HT1080 (cell line): ENCODE measurements around the gene MAN2A2. TPM values are rescaled to one million over a fixed set of nuclear protein-coding genes. Genes with fewer than 3 reads are reported as not detected.
"Not testable (repeated sequence)": the region's sequence is repeated elsewhere in the genome, so short reads cannot be mapped to it uniquely, and the experiment has no call there.

ENCODE experiments used
- DNase-seq: peaks from one replicate; pipeline ENCODE4 v3.0.0-alpha.2; 2015; ENCODE audit warnings: low read depth
- total RNA-seq: library from RNA; depleted of rRNA; stranded (reverse); fragments of >200 nt; shearing (Covaris generic); gene quantifications from 2 replicates; pipeline ENCODE4 v1.2.3, GENCODE V29; 2014

The MAN2A2 gene
- total RNA-seq, 1 experiment from 2014 or later: 12.5 TPM

DNA sequence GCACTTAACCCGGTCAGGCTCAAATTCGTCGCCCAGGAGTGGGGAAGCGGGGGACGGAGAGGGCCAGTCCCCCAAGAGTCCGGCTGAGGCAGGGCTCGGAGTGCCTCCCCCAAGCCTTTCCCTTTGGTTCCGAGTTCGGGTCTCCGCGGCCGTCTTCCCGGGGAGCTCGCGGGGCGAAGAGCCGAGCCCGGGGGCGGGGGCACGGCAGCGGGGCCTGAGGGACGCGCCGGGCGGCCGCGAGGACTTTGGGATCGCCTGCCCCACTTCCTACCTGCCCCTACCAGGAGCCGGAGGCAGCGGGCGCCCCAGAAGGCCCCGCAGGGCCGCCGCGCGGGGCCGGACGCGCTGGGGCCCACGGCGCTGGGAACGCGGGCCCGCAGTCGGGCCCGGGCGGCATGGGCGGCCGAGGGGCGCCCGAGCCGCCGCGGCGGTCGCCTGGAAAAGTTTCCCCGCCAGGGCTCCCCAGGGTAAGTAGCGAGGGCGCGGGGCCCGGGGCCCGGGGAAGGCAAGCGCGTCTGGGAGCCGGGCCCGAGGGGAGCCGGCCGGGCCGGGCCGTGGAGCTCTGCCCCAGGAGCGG, 31.9 kb upstream of the MAN2A2 start:
- DNase-seq: peak; percentile 50

DNA sequence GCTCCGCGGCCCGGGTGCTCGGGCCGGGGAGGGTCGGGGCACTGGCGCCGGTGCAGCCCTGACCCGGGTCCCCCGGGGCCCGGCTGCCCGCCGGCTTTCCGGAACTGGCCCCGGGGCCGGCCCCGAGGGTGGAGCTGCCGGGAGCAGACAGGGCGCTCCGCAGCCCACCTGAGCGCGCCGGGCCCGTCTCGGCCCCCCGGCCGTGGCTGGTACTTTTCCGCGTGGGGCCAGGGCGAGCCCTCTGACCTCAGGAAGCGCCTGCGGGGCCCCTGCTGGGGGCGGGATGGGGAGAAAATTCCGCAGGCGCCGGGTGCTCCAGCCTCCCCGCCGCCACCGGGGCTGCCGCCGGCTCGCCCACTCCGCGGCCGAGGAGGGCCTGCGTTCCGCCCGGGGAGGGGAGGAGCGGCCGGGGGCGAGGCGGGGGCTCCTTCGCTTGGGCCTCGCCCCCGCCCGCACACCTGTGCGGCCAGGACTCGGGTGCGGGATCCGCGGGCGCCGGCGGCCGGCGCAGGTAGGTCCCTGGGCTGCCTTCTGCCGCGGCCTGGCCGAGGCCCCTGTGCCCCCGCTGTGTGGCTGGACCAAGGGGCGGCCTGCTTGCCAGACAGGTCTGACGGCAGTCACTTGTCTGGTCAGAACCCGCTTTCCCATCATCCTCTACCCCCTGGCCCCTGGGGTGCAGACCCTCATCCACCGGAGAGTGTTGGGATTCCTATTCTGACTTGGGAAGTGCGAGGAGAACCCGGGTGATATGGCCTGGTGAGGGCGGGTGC, 31.2 kb upstream of the MAN2A2 start:
- DNase-seq: no peak

- DNase-seq: peak; percentile 82
Measured at GRCh38 chr15:90872486-90873184, 30.5 kb upstream of the MAN2A2 start.

DNA sequence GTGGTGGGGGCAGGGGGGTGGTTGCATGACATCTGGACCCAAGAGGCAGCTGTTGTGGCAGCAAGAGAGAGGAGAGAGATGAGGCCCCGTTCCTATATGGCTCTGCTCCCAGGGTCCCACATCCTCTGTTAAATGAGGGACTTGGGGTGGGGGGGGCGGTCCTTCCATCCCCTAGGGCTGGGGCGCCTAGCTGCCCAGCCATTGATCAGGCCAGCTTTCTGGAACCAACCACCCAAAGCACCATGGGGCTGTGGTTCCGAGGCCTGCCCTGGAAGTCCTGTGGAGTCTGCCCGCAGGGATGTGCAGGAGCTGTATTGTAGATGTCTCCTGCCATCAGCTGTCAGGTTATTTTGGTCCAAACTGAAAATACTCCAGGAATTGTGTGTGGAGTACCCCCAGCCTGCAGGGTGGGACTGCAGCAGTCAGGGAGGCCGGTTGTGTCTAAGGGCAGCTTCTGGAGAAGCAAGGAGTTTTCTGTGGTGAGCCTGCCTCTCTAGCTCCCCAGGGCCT, 29.6 kb upstream of the MAN2A2 start:
- DNase-seq: no peak

DNA sequence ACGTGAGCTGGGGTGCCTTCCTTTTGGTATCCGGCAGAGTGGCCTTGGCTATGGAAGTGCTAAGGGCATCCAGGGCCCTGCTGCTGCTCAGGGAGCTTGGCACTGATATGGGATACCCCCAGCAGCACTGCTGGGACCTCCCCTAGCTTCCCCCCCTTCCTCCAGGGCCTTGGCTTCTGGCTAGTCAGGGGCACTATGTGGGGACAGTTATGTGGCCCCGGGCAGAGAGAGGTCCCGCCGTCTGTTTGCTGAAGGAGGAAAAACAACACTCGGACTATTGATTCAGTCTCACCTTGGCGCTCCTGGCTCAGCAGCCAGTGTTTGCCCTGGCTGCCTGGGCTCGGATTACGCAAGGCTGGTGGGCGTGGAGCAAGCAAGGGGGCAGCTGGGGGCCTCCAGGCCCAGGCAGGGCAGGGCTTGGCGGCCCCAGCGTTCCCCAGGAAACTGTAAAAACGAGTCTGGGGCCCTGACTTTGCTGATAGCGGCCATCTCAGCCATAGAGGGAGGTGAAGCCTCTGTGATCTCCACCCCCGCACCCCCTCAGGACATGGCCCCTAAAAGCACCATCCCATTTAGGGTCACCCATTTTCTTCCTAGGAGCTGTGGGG, 29.0 kb upstream of the MAN2A2 start:
- no peak for DNase-seq

DNA sequence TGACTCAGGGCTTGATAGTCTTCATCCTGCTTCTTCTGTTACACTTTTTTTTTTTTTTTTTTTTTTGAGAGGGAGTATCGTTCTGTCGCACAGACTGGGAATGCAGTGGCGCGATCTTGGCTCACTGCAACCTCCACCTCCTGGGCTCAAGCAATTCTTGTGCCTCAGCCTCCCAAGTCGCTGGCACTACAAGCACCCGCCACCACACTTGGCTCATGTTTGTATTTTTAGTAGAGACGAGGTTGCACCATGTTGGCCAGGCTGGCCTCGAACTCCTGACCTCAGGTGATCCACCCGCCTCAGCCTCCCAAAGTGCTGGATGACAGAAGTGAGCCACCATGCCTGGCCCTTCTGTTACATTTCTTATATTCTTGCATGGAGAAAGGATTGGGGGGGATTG, 28.1 kb upstream of the MAN2A2 start:
- not testable (repeated sequence) for DNase-seq

DNA sequence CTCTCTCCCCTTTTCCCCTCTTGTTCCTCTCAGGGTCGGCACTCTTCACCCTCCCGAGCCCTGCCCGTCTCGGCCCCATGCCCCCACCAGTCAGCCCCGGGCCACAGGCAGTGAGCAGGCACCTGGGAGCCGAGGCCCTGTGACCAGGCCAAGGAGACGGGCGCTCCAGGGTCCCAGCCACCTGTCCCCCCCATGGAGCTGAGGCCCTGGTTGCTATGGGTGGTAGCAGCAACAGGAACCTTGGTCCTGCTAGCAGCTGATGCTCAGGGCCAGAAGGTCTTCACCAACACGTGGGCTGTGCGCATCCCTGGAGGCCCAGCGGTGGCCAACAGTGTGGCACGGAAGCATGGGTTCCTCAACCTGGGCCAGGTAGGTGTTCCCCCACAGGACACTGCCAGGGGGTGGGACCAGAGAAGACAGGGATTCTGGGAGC, 27.5 kb upstream of the MAN2A2 start:
- DNase-seq: no peak

DNA sequence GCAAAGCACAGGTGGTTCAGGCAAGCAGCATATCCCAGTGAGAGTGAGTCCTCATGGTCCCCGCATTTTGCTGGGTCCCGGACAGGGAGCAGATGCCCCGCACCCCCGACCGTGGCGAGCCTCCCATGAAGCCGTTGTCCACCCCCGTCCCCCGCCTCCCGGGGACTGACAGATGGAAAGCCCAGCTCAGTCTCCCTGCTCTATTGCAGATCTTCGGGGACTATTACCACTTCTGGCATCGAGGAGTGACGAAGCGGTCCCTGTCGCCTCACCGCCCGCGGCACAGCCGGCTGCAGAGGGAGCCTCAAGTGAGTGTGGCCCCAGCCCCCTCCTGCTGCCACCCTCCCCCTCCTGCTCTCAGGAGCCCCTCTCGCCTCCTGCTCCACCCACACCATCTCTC, 27.1 kb upstream of the MAN2A2 start:
- DNase-seq: no peak

DNA sequence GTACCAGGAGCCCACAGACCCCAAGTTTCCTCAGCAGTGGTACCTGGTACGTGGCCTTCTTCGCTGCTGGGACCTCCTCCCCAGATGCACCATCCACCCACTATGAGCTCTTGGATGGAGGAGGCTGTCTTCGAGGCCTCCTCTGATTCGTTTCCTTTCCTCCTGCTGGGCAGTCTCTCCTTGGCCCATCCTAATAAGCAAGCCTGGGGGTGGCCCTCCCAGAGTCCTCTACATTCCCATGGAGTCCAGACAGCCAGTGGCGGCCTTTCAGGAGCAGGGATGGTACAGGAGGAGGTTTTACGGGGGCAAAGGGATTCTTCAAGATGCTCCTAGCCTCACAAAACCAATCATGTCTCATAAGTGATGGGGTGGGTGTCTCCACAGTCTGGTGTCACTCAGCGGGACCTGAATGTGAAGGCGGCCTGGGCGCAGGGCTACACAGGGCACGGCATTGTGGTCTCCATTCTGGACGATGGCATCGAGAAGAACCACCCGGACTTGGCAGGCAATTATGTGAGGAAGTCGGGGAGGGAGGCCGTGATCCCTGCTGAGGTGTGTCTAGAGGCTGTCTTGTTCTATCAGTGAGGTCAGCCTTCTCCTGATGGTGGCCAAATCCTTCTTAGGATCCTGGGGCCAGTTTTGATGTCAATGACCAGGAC, 26.5 kb upstream of the MAN2A2 start:
- DNase-seq: no peak

DNA sequence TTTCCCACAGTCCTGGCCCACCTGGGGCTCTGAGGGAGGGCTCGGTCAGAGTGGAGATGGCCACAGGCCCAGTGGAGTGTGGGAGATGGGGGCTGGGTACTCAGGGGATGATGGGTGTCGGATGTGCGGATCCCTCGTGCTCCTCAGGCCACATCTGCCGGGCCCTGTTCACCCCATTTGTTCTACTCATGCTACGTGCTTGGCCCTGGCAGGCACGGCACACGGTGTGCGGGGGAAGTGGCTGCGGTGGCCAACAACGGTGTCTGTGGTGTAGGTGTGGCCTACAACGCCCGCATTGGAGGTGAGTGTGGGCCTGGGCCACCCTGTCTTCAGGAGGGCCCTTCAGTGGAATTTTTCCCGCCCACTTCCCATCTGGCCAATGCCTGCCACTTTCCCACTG, 25.8 kb upstream of the MAN2A2 start:
- no peak for DNase-seq

DNA sequence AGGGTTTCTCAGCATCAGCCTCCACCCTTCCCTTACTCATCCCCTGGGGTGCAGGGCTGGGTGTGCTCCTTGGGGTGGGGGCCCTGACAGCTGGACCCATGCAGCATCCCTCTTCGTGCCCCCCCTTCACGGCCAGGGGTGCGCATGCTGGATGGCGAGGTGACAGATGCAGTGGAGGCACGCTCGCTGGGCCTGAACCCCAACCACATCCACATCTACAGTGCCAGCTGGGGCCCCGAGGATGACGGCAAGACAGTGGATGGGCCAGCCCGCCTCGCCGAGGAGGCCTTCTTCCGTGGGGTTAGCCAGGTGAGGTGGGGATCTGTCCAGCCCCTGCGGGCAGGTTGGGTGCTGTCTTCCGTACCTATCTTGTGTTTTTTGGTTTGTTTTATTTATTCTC, 25.1 kb upstream of the MAN2A2 start:
- no peak for DNase-seq

GRCh38 chr15:90878660-90879059, 24.4 kb upstream of the MAN2A2 start:
- no peak for DNase-seq

GRCh38 chr15:90879730-90880366, 23.3 kb upstream of the MAN2A2 start:
- no peak for DNase-seq

- no peak for DNase-seq
Measured at GRCh38 chr15:90880381-90881145, 22.5 kb upstream of the MAN2A2 start.

DNA sequence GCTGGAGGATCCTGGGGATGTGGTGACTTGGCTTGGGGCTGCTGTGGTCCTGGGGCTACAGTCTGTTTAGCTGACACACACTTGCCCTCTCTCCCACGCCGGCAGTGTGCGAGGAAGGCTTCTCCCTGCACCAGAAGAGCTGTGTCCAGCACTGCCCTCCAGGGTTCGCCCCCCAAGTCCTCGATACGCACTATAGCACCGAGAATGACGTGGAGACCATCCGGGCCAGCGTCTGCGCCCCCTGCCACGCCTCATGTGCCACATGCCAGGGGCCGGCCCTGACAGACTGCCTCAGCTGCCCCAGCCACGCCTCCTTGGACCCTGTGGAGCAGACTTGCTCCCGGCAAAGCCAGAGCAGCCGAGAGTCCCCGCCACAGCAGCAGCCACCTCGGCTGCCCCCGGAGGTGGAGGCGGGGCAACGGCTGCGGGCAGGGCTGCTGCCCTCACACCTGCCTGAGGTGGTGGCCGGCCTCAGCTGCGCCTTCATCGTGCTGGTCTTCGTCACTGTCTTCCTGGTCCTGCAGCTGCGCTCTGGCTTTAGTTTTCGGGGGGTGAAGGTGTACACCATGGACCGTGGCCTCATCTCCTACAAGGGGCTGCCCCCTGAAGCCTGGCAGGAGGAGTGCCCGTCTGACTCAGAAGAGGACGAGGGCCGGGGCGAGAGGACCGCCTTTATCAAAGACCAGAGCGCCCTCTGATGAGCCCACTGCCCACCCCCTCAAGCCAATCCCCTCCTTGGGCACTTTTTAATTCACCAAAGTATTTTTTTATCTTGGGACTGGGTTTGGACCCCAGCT, 21.7 kb upstream of the MAN2A2 start:
- no peak for DNase-seq

- no peak for DNase-seq
Measured at GRCh38 chr15:90881978-90882721, 21.0 kb upstream of the MAN2A2 start.

- no peak for DNase-seq
Measured at GRCh38 chr15:90882781-90883525, 20.1 kb upstream of the MAN2A2 start.

GRCh38 chr15:90883526-90883975, 19.6 kb upstream of the MAN2A2 start:
- no peak for DNase-seq
